Measurements from ENCODE around the gene COL11A1.
"Not testable (repeated sequence)": the region's sequence is repeated elsewhere in the genome, so short reads cannot be mapped to it uniquely, and the experiment has no call there.

Gene COL11A1

GRCh38 chr1:103108376-103109150 lies at the start of gene COL11A1:
Gene COL11A1 (minus strand): TSS chr1:103108522. CDS start chr1:103108178, 344 bp downstream.
- DNase-seq (ENCODE audit: low spot score) = no peak

GRCh38 chr1:103156966-103157365 lies 48.6 kb upstream of the COL11A1 start:
- no peak for DNase-seq (ENCODE audit: low spot score)

DNA sequence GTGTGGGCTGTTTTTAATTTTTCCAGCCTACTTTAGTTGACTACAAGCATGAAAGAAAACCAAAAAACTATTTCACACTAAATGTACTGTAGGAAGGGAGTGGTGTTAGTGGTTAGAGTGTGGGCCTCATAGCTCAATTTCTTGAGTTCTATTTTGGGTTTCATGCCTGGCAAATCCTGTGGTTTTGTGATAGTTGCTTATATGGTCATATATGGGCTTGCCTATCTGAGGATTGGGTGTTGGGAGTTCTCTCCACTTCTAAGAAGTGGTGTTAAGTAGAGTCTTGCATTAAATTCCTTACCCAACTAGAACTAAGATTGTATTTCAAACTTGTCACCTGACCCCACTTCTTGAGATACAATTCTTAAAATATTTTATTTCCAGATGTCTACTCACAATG lies 37.8 kb upstream of the COL11A1 start:
- DNase-seq (ENCODE audit: low spot score) = no peak

- DNase-seq (ENCODE audit: low spot score) = no peak
Observed at GRCh38 chr1:103145449-103145848, 37.1 kb upstream of the COL11A1 start.

- no peak for DNase-seq (ENCODE audit: low spot score)
Observed at GRCh38 chr1:103144681-103145080, 36.4 kb upstream of the COL11A1 start.

GRCh38 chr1:103142461-103142860 lies 34.1 kb upstream of the COL11A1 start:
- no peak for DNase-seq (ENCODE audit: low spot score)

- no peak for DNase-seq (ENCODE audit: low spot score)
Observed at GRCh38 chr1:103129796-103130195, 21.5 kb upstream of the COL11A1 start.

GRCh38 chr1:103129255-103129654 lies 20.9 kb upstream of the COL11A1 start:
- no peak for DNase-seq (ENCODE audit: low spot score)

DNA sequence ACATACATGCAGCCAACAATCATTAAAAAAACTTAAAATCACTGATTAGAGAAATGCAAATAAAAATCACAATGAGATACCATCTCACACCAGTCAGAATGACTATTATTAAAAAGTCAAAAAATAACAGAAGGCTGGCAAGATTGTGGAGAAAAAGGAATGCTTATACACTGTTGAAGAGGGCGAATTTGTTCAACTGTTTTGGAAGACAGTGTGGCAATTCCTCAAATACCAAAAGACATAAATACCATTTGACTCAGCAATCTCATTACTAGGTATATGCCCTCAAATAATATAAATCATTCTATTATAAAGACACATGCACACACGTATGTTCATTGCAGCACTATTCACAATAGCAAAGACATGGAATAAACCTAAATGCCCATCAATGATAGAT lies 19.9 kb upstream of the COL11A1 start:
- not testable (repeated sequence) for DNase-seq (ENCODE audit: low spot score)

DNA sequence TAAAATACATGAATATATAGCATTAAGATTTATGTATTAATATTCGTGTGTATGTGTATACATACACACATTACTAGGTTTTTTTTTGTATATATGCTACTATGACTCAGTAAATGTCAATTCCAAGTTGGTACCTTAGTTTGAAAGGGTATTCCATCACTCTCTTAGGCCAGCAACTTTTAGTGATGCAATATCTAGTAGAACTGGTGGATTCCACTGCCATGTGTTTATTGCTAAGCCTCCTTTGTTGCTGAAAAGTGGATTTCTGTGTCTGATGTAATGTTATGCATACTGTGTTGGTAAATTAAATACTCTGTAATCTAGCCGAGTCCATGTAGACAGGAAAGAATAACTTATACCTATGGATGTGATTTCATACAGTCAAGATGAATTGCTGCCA lies 16.9 kb upstream of the COL11A1 start:
- DNase-seq (ENCODE audit: low spot score) = no peak

- no peak for DNase-seq (ENCODE audit: low spot score)
Observed at GRCh38 chr1:103122983-103123720, 14.8 kb upstream of the COL11A1 start.

DNA sequence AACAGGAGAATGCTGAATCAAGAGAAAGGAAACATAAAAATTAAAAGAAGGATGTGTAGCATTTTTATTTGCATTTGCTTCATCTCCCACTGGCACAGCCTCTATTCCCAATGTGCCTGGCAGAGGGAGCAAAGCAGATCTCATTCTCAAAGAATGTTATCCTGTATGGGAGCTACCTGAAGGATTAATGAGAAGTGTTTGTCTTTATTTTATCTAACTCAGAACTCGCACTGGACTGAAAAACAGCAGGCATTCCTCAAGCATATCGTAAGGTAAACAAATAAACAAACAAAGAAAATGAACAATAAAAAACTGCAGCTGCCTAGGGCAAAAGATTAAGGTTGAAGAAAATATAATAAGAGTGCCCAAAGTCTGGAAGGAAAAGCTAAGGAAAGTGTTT lies 12.7 kb upstream of the COL11A1 start:
- no peak for DNase-seq (ENCODE audit: low spot score)

- no peak for DNase-seq (ENCODE audit: low spot score)
Observed at GRCh38 chr1:103112546-103112945, 4.2 kb upstream of the COL11A1 start.

- peak; percentile 29 for DNase-seq (ENCODE audit: low spot score)
Observed at GRCh38 chr1:103111926-103112325, 3.6 kb upstream of the COL11A1 start.

DNA sequence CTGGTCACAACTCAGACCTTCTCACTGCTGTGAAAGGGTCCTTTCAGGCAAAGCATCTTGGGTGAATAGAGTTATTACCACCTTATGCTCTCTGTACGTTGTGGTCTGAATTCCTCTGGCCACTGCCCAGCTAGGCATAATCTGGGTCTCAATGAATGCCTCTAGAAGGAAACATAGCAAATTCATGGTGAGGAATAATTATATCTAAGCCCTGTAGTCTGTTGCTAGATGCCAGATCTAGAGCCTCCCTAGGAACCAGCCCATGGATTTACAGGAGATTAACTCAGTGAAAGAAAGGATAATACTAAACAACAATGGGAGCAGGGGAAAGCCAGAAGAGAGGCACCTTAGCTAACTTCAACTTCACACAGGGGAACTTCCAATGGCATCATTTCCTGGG lies 2.4 kb upstream of the COL11A1 start:
- no peak for DNase-seq (ENCODE audit: low spot score)

GRCh38 chr1:103109311-103109920 lies 1.1 kb upstream of the COL11A1 start:
- no peak for DNase-seq (ENCODE audit: low spot score)

DNA sequence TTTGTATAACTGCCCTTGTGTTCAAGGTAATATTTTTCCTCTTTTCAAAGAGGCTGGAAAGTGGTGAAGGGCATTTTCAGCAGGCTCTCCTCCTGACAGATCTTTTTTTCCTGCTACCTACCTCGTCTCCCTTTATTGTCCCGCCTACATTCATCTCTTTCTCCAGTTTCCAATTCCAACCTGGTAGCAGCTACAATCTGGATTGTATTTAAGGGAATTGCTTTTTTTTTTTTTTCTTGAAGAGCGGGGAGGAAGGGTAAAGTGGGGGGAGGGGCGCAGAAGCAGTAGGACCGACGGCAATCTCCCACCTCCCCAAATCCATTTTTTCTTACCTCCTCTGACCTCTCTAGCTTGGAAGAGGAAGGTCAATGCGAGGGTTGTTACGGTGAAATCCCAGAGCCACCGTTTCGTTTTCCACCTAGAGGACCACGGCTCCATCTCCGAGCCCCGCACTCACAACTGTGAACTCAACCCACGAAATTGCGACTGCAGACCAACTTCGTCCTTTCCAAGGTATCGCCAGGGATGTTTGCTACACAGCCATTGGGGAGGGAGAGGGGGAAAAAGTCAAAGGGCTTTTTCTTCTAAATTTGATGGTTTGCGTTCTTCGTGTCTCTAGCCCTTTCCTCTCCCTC lies 464 bp downstream of the COL11A1 start:
- DNase-seq (ENCODE audit: low spot score) = no peak

GRCh38 chr1:103106426-103107341 lies 1.6 kb downstream of the COL11A1 start:
- DNase-seq (ENCODE audit: low spot score) = peak; percentile 42

DNA sequence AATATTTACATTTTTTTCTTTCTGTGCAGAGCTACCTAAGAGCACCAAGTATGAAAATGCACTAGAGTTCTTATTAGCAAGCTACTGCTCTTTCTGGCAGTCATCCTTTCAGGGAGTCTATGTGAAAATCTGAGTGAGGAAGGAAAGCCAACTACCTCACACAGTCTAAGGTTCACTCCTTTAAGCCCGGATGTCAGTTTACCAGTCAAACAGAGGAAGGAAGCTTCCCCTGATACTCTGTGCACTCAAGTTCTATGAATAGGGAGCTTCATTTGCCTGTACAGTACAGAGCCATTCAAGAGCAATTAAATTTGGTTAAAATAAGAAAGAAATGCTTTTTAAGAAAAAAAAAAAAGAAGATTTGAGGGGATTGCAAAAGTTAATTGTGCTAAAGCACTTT lies 6.9 kb downstream of the COL11A1 start:
- DNase-seq (ENCODE audit: low spot score) = no peak

DNA sequence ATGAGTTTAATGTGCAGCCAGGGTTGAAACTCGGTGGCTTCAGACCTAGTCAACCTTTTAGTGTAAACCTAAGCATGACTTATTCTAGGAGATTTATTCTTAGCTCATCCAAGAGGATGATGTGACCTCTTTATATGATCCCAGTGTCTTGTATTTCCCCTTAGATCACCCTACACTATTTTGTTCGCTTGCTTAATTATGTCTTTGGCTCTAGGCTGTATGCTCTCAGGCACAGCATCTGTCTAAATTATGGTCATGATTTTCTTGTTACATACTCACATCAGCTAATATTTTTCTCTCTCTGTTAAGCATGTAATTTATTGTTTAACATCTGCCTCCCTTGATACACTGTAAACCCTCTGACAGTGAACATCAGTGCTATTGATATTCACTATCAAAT lies 19.1 kb downstream of the COL11A1 start:
- DNase-seq (ENCODE audit: low spot score) = no peak

DNA sequence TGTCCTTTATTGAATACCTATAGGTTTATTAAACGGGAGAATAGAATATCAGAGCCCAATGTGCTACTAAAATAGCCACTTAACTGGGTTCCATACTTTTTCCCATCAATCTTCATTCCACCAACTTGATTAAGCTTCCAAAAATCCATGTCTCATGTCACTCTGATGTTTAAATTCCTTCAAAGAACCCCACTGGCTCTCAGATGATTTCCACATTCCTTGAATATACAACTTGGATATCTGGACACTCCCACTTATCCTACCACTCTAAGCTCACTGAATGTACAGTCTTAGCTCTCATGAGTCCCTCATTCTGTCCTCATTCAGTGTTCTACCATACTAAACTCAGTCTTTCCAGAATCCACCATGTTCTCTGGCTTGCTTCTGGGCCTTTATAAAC lies 21.1 kb downstream of the COL11A1 start:
- no peak for DNase-seq (ENCODE audit: low spot score)

- DNase-seq (ENCODE audit: low spot score) = no peak
Observed at GRCh38 chr1:103084181-103084580, 24.1 kb downstream of the COL11A1 start.
